HEK293 (cell line): ENCODE data around the gene IL3.
"Not testable (repeated sequence)": the region's sequence is repeated elsewhere in the genome, so short reads cannot be mapped to it uniquely, and the experiment has no call there.

Experiments used
- CTCF ChIA-PET: fragments of 350-600 bp; formaldehyde crosslinking; extraction: SDS; loops from one replicate; lab custom pipeline; 2021; ENCODE audit warnings: antibody characterized with exemption; lab: Yijun Ruan, JAX
- POLR2A ChIA-PET: fragments of 300-600 bp; formaldehyde crosslinking; extraction: SDS; loops from one replicate; lab custom pipeline; 2020; ENCODE audit warnings: antibody characterized with exemption, inconsistent platforms; lab: Yijun Ruan, JAX
- H3K27ac ChIP-seq: fragments of 200-500 bp; sonication (Bioruptor generic); 2 replicates; pipeline ENCODE4 v1.5.1; 2014; ENCODE audit warnings: low read depth, low read length, control low read depth, inconsistent platforms; ENCODE audit errors: extremely low read depth
- H3K36me3 ChIP-seq, 2 experiments: fragments of 200-500 bp in 1 of 2; sonication (Bioruptor generic) in 1 of 2; 1 replicate in 1 of 2; 2 replicates in 1 of 2; pipeline ENCODE4 v1.5.1; 2014 to 2017; ENCODE audit warnings: inconsistent platforms in 2 of 2, low read length in 2 of 2; ENCODE audit not compliant: control insufficient read depth in 2 of 2, insufficient read depth in 1 of 2
- H3K4me1 ChIP-seq: fragments of 200-500 bp; sonication (Bioruptor generic); 2 replicates; pipeline ENCODE4 v1.5.1; 2014; ENCODE audit warnings: mild to moderate bottlenecking, low read length, inconsistent platforms; ENCODE audit not compliant: control insufficient read depth, insufficient read depth
- H3K4me3 ChIP-seq: 2 replicates; pipeline ENCODE4 v1.5.1; 2011; ENCODE audit warnings: low read depth, mild to moderate bottlenecking, control low read depth, low read length, moderate library complexity
- H3K9me3 ChIP-seq: fragments of 200-500 bp; sonication (Bioruptor generic); 2 replicates; pipeline ENCODE4 v1.5.1; 2014; ENCODE audit warnings: low read depth, low read length, inconsistent platforms; ENCODE audit not compliant: control insufficient read depth, insufficient read depth
- EGR2 ChIP-seq: fragments of 450-650 bp; formaldehyde crosslinking; IDR thresholded peaks from 2 replicates; pipeline ENCODE4 v1.5.1; 2016; ENCODE audit warnings: low read depth, missing biosample characterization, missing genetic modification characterization
- GLI4 ChIP-seq: fragments of 450-650 bp; formaldehyde crosslinking; IDR thresholded peaks from 2 replicates; pipeline ENCODE4 v1.5.1; 2016; ENCODE audit warnings: missing biosample characterization, missing genetic modification characterization
- SCRT2 ChIP-seq: fragments of 450-650 bp; formaldehyde crosslinking; IDR thresholded peaks from 2 replicates; pipeline ENCODE4 v1.5.1; 2016; ENCODE audit warnings: missing biosample characterization, missing genetic modification characterization
- ZNF138 ChIP-seq: fragments of 450-650 bp; formaldehyde crosslinking; IDR thresholded peaks from 2 replicates; pipeline ENCODE4 v1.5.1; 2016; ENCODE audit warnings: missing biosample characterization, missing genetic modification characterization, borderline replicate concordance
- ZNF146 ChIP-seq: fragments of 450-650 bp; formaldehyde crosslinking; IDR thresholded peaks from 2 replicates; pipeline ENCODE4 v1.5.1; 2016; ENCODE audit warnings: missing biosample characterization, missing genetic modification characterization
- ZNF169 ChIP-seq: fragments of 450-650 bp; formaldehyde crosslinking; IDR thresholded peaks from 2 replicates; pipeline ENCODE4 v1.5.1; 2016; ENCODE audit warnings: missing biosample characterization, missing genetic modification characterization
- ZNF19 ChIP-seq: fragments of 450-650 bp; formaldehyde crosslinking; IDR thresholded peaks from 2 replicates; pipeline ENCODE4; 2016; ENCODE audit warnings: missing biosample characterization, missing genetic modification characterization, low read depth
- ZNF24 ChIP-seq: fragments of 450-650 bp; formaldehyde crosslinking; IDR thresholded peaks from 2 replicates; pipeline ENCODE4 v1.5.1; 2016; ENCODE audit warnings: missing biosample characterization, missing genetic modification characterization
- ZNF350 ChIP-seq: fragments of 450-650 bp; formaldehyde crosslinking; IDR thresholded peaks from 2 replicates; pipeline ENCODE4 v1.5.0; 2017; ENCODE audit warnings: missing biosample characterization, mild to moderate bottlenecking, missing genetic modification characterization
- ZNF366 ChIP-seq: fragments of 450-650 bp; formaldehyde crosslinking; conservative IDR thresholded peaks from 2 replicates; pipeline ENCODE4 v1.5.1; 2016; ENCODE audit warnings: missing biosample characterization, missing genetic modification characterization
- ZNF391 ChIP-seq: fragments of 450-650 bp; formaldehyde crosslinking; IDR thresholded peaks from 2 replicates; pipeline ENCODE4 v1.5.1; 2016; ENCODE audit warnings: low read depth, missing biosample characterization, missing genetic modification characterization, borderline replicate concordance
- ZNF394 ChIP-seq: fragments of 450-650 bp; formaldehyde crosslinking; IDR thresholded peaks from 2 replicates; pipeline ENCODE4 v1.5.1; 2016; ENCODE audit warnings: missing biosample characterization, missing genetic modification characterization, mild to moderate bottlenecking, moderate library complexity, borderline replicate concordance
- ZNF548 ChIP-seq: fragments of 450-650 bp; formaldehyde crosslinking; IDR thresholded peaks from 2 replicates; pipeline ENCODE4 v1.5.1; 2016; ENCODE audit warnings: missing biosample characterization, missing genetic modification characterization
- ZNF555 ChIP-seq: fragments of 450-650 bp; formaldehyde crosslinking; conservative IDR thresholded peaks from 2 replicates; pipeline ENCODE4 v1.5.1; 2017; ENCODE audit warnings: missing biosample characterization, mild to moderate bottlenecking, missing genetic modification characterization, inconsistent platforms
- ZNF624 ChIP-seq: fragments of 450-650 bp; formaldehyde crosslinking; IDR thresholded peaks from 2 replicates; pipeline ENCODE4 v1.5.1; 2017; ENCODE audit warnings: missing biosample characterization, missing genetic modification characterization
- ZNF670 ChIP-seq: fragments of 450-650 bp; formaldehyde crosslinking; IDR thresholded peaks from 2 replicates; pipeline ENCODE4 v1.5.1; 2016; ENCODE audit warnings: missing biosample characterization, missing genetic modification characterization, low read depth
- ZNF677 ChIP-seq: fragments of 450-650 bp; IDR thresholded peaks from 2 replicates; pipeline ENCODE4 v1.5.0; 2018; ENCODE audit warnings: missing biosample characterization, mild to moderate bottlenecking, missing genetic modification characterization, moderate library complexity
- ZNF701 ChIP-seq: fragments of 450-650 bp; formaldehyde crosslinking; IDR thresholded peaks from 2 replicates; pipeline ENCODE4 v1.5.1; 2016; ENCODE audit warnings: missing biosample characterization, missing genetic modification characterization
- ZNF792 ChIP-seq: fragments of 450-650 bp; formaldehyde crosslinking; IDR thresholded peaks from 2 replicates; pipeline ENCODE4 v1.5.1; 2016; ENCODE audit warnings: missing biosample characterization, missing genetic modification characterization
- ZXDB ChIP-seq: fragments of 450-650 bp; formaldehyde crosslinking; IDR thresholded peaks from 2 replicates; pipeline ENCODE4 v1.5.1; 2016; ENCODE audit warnings: missing biosample characterization, missing genetic modification characterization
- TF ChIP-seq, protein P1 (sequence below): fragments of 450-650 bp; formaldehyde crosslinking; IDR thresholded peaks from 2 replicates; pipeline ENCODE4 v1.5.1; 2016; ENCODE audit warnings: missing biosample characterization, missing genetic modification characterization
- TF ChIP-seq, protein P2 (sequence below): fragments of 450-650 bp; formaldehyde crosslinking; IDR thresholded peaks from 2 replicates; pipeline ENCODE4 v1.5.1; 2016; ENCODE audit warnings: missing biosample characterization, missing genetic modification characterization
- TF ChIP-seq, protein P3 (sequence below): fragments of 450-650 bp; formaldehyde crosslinking; IDR thresholded peaks from 2 replicates; pipeline ENCODE4 v1.5.1; 2016; ENCODE audit warnings: missing biosample characterization, missing genetic modification characterization

IL3 gene

DNA sequence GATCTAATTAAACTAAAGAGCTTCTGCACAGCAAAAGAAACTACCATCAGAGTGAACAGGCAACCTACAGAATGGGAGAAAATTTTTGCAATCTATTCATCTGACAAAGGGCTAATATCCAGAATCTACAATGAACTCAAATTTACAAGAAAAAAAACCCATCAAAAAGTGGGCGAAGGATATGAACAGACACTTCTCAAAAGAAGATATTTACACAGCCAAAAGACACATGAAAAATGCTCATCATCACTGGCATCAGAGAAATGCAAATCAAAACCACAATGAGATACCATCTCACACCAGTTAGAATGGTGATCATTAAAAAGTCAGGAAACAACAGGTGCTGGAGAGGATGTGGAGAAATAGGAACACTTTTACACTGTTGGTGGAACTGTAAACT is 48.0 kb downstream of the IL3 start:
- H3K9me3 ChIP-seq, H3K27ac ChIP-seq, POLR2A ChIA-PET, H3K4me1 ChIP-seq, CTCF ChIA-PET, H3K36me3 ChIP-seq, H3K4me3 ChIP-seq: not testable (repeated sequence)
- 0 out of 2 replicates have a peak, but pooled peaks have one; percentile 31 for TF ChIP-seq SCRT2

DNA sequence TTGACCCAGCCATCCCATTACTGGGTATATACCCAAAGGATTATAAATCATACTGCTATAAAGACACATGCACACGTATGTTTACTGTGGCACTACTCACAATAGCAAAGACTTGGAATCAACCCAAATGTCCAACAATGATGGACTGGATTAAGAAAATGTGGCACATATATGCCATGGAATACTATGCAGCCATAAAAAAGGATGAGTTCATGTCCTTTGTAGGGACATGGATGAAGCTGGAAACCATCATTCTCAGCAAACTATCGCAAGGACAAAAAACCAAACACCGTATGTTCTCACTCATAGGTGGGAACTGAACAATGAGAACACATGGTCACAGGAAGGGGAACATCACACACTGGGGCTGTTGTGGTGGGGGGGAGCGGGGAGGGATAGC is 48.5 kb downstream of the IL3 start:
- H3K36me3 ChIP-seq, H3K4me3 ChIP-seq, H3K9me3 ChIP-seq, H3K27ac ChIP-seq, POLR2A ChIA-PET, H3K4me1 ChIP-seq: not testable (repeated sequence)
- CTCF ChIA-PET, result interaction anchor here (0.6 kb wide), 1 partner anchor 138 kb away, joined by 5 read pairs; no protein-coding TSS in a partner anchor
- TF ChIP-seq, protein P1, sequence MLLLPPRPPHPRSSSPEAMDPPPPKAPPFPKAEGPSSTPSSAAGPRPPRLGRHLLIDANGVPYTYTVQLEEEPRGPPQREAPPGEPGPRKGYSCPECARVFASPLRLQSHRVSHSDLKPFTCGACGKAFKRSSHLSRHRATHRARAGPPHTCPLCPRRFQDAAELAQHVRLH (tag by site-specific recombination), result peak; percentile 53; the same call in 1 of the 2 replicates
- peak; percentile 92 for TF ChIP-seq ZNF146

DNA sequence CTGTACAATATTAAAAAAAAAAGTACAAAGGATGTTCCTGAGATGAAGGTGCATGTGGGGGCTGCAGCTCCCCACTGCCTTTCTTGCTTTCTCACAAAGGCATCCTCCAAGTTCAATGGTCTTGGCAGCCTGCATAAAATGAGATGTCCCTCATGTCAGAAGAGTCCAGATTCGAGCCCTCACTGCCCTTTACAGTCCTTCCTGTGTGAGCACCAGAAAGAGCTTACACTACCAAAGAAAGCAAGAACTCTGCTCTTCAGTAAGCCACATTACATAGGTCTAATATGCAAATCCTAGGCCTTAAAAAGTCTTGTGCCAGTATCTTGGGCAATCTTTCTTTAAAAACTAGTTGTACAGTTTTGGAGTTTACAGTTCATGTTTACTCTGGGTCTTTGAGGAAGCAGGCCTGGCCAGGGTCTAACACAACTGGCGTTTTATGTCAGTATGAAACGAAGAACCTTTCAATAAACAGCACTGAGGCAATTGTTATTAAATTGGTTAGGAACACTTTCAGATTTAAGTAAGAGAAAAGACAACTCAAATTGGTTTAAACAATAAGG is 49.1 kb downstream of the IL3 start:
- ChIA-PET CTCF (interaction anchor here (0.6 kb wide), 1 partner anchor 137 kb away, joined by 5 read pairs; no protein-coding TSS in a partner anchor), POLR2A (no interaction called here)
- Histone ChIP-seq H3K27ac (no peak overlapping the region), H3K9me3 (no peaks in the 10 kb centered on the region), H3K4me1 (no peaks in the 10 kb centered on the region), H3K4me3 (no peak overlapping the region), H3K36me3 (no peaks in the 10 kb centered on the region)
- TF ChIP-seq ZNF169 (tag by site-specific recombination), result no peak
- TF ChIP-seq ZNF677 (tag by site-specific recombination), result no peak
- no peak for TF ChIP-seq ZNF548 (tag by site-specific recombination)
- no peak for TF ChIP-seq ZNF19 (tag by site-specific recombination)

DNA sequence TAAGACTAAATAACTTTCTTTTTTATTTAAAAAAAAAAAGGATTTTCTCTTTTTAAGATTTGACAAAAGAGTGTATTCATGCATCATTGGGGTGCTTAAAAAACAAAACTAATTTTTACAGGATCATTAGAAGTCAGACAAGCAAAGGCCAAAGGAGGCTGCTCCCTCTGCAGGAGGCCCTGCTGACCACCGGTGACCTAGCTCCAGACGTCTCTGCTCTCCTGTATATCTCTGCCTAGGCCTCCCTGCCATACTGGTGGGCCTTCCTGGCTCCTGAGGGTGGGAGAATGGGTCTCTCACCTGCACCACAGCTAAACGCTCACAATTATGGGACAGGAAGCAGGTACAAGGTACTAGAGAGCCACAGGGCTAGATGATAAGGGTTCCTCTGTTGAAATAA is 49.7 kb downstream of the IL3 start:
- TF ChIP-seq ZNF792, result no peak
- no peak for TF ChIP-seq ZNF624 (tag by site-specific recombination)
- no peak for TF ChIP-seq ZNF391
- TF ChIP-seq ZNF670 (tag by site-specific recombination), result no peak
- H3K27ac ChIP-seq, result no peak overlapping the region
- H3K36me3 ChIP-seq, result no peaks in the 10 kb centered on the region
- H3K4me3 ChIP-seq, result no peak overlapping the region
- no peaks in the 10 kb centered on the region for H3K4me1 ChIP-seq
- H3K9me3 ChIP-seq, result no peaks in the 10 kb centered on the region
- ChIA-PET POLR2A (no interaction called here), CTCF (no interaction called here)

DNA sequence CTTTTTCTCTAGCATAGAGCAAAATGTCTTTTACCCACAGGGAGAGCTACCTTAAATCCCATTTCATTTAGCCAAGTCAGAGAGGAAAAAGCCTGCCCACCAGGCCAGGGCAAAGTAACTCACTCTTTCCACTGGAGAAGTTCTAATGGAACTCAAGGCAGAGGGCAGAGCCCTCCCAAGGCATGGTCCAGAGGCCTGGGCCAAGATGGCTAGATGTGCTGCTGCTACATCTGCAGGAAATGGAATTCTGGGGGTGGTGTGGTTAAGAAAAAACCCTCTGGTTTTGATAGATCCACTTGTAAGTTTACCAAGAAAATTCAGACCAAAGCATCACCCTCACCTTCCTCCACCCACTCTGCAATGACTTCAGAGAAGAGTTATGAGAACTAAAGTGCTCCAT is 50.5 kb downstream of the IL3 start:
- no peak overlapping the region for H3K27ac ChIP-seq
- H3K4me1 ChIP-seq, result no peaks in the 10 kb centered on the region
- no peaks in the 10 kb centered on the region for H3K36me3 ChIP-seq
- ChIA-PET CTCF (no interaction called here), POLR2A (no interaction called here)
- H3K4me3 ChIP-seq, result no peak overlapping the region
- no peaks in the 10 kb centered on the region for H3K9me3 ChIP-seq
- TF ChIP-seq, protein P2, sequence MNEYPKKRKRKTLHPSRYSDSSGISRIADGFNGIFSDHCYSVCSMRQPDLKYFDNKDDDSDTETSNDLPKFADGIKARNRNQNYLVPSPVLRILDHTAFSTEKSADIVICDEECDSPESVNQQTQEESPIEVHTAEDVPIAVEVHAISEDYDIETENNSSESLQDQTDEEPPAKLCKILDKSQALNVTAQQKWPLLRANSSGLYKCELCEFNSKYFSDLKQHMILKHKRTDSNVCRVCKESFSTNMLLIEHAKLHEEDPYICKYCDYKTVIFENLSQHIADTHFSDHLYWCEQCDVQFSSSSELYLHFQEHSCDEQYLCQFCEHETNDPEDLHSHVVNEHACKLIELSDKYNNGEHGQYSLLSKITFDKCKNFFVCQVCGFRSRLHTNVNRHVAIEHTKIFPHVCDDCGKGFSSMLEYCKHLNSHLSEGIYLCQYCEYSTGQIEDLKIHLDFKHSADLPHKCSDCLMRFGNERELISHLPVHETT (tag by site-specific recombination), result no peak
- TF ChIP-seq ZXDB (tag by site-specific recombination), result no peak
- no peak for TF ChIP-seq ZNF394 (tag by site-specific recombination)
- TF ChIP-seq, protein P3, sequence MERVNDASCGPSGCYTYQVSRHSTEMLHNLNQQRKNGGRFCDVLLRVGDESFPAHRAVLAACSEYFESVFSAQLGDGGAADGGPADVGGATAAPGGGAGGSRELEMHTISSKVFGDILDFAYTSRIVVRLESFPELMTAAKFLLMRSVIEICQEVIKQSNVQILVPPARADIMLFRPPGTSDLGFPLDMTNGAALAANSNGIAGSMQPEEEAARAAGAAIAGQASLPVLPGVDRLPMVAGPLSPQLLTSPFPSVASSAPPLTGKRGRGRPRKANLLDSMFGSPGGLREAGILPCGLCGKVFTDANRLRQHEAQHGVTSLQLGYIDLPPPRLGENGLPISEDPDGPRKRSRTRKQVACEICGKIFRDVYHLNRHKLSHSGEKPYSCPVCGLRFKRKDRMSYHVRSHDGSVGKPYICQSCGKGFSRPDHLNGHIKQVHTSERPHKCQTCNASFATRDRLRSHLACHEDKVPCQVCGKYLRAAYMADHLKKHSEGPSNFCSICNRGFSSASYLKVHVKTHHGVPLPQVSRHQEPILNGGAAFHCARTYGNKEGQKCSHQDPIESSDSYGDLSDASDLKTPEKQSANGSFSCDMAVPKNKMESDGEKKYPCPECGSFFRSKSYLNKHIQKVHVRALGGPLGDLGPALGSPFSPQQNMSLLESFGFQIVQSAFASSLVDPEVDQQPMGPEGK (tag by site-specific recombination), result no peak
- no peak for TF ChIP-seq ZNF792
- no peak for TF ChIP-seq ZNF701
- TF ChIP-seq ZNF555, result no peak
- no peak for TF ChIP-seq ZNF138 (tag by site-specific recombination)
- TF ChIP-seq EGR2 (tag by site-specific recombination), result no peak
- no peak for TF ChIP-seq ZNF146
- TF ChIP-seq GLI4 (tag by site-specific recombination), result no peak
- no peak for TF ChIP-seq ZNF350 (tag by site-specific recombination)
- TF ChIP-seq ZNF366, result no peak
- TF ChIP-seq ZNF24 (tag by site-specific recombination), result no peak
- no peak for TF ChIP-seq ZNF548 (tag by site-specific recombination)
